Natural killer cell (primary cell): Measurements from ENCODE around the gene RTN4R. TPM values are rescaled to one million over a fixed set of nuclear protein-coding genes. Genes with fewer than 3 reads are reported as not detected.
A peak's percentile ranks its signal among the peaks of the same experiment; 100 is the strongest.
"Not testable (repeated sequence)": the region's sequence is repeated elsewhere in the genome, so short reads cannot be mapped to it uniquely, and the experiment has no call there.

Experiments used
- ATAC-seq, 3 donors: fragments of 150-1000 bp in 2 of 3; fragments of 200-7000 bp in 1 of 3; cut with Tn5 transposase; 1 replicate in 1 of 3; 2 replicates in 2 of 3; pipeline ENCODE4 v1.10.0; 2021; ENCODE audit warnings: mild to moderate bottlenecking in 2 of 3, moderate library complexity in 2 of 3
- DNase-seq, 2 donors: peaks; one replicate each; pipeline versions ENCODE4 v3.0.0 to v3.0.0-alpha.2; 2013 to 2021; ENCODE audit warnings: mixed read lengths in 1 of 2
- H3K27ac ChIP-seq: one replicate; pipeline ENCODE4 v1.5.1; 2013; ENCODE audit warnings: mild to moderate bottlenecking, low read length
- H3K27me3 ChIP-seq: one replicate; pipeline ENCODE4 v1.6.1; 2013; ENCODE audit warnings: low read length; ENCODE audit not compliant: control insufficient read depth, insufficient read depth
- H3K36me3 ChIP-seq: one replicate; pipeline ENCODE4 v1.6.1; 2013; ENCODE audit warnings: low read length; ENCODE audit not compliant: control insufficient read depth, insufficient read depth
- H3K4me1 ChIP-seq: one replicate; pipeline ENCODE4 v1.6.1; 2013; ENCODE audit warnings: low read length; ENCODE audit not compliant: control insufficient read depth, insufficient read depth
- H3K4me3 ChIP-seq: one replicate; pipeline ENCODE4 v1.5.1; 2013; ENCODE audit warnings: low read length
- H3K9me3 ChIP-seq: one replicate; pipeline ENCODE4 v1.6.1; 2013; ENCODE audit warnings: low read length; ENCODE audit not compliant: control insufficient read depth, insufficient read depth
- H3K27ac Mint-ChIP-seq, 2 donors: one replicate each; pipeline ENCODE4 v1.8.0; 2022; ENCODE audit warnings: mild to moderate bottlenecking in 2 of 2, mixed read lengths in 2 of 2, moderate library complexity in 1 of 2
- H3K27me3 Mint-ChIP-seq, 2 donors: one replicate each; pipeline ENCODE4 v1.8.0; 2022; ENCODE audit warnings: low read depth in 2 of 2, mixed read lengths in 2 of 2
- H3K36me3 Mint-ChIP-seq: one replicate; pipeline ENCODE4 v1.8.0; 2022; ENCODE audit warnings: mixed read lengths
- H3K4me1 Mint-ChIP-seq, 2 donors: one replicate each; pipeline ENCODE4 v1.8.0; 2022; ENCODE audit warnings: mixed read lengths in 2 of 2
- H3K4me3 Mint-ChIP-seq: one replicate; pipeline ENCODE4 v1.8.0; 2022; ENCODE audit warnings: mild to moderate bottlenecking, moderate library complexity, mixed read lengths
- H3K9me3 Mint-ChIP-seq, 2 donors: one replicate each; pipeline ENCODE4 v1.8.0; 2022; ENCODE audit warnings: mixed read lengths in 2 of 2
- CTCF ChIP-seq: fragments of 200-600 bp; IDR thresholded peaks from one replicate; pipeline ENCODE4 v1.8.0; 2022; ENCODE audit warnings: antibody characterized with exemption
- WGBS: methylation state at CpG from one replicate; pipeline ENCODE4 v1.1.7; 2013; ENCODE audit warnings: missing lambda C conversion rate; ENCODE audit not compliant: insufficient coverage; 5-methylcytosine and 5-hydroxymethylcytosine counted together
- intact Hi-C: fragments of 100-400 bp; cut with micrococcal nuclease; formaldehyde crosslinking; loops from one replicate; pipeline ENCODE4 v1.14.2; 2022
- total RNA-seq, 4 donors: library from RNA; stranded (reverse); fragments of 120-200 nt in 1 of 4; gene quantifications; one replicate each; pipeline versions ENCODE4 v1.2.3 to v1.2.4, GENCODE V29; 2013 to 2022

The RTN4R gene
- total RNA-seq, 3 donors from 2014 or later (not counting 1 experiment from before 2014, with no cell fraction given) = 1.2 to 2.9 (median 1.6) TPM

- 98% methylated on average over 8 of the region's 12 CpGs for WGBS
- Histone ChIP-seq H3K4me1 (peaks cover 33% of the 10 kb centered on the region), H3K9me3 (no peaks in the 10 kb centered on the region), H3K27me3 (no peaks in the 10 kb centered on the region), H3K36me3 (peaks cover 2% of the 10 kb centered on the region), H3K27ac (no peak overlapping the region), H3K4me3 (no peak overlapping the region)
- H3K27me3 Mint-ChIP-seq = no peaks in the 10 kb centered on the region
- H3K4me3 Mint-ChIP-seq = no peak overlapping the region
- DNase-seq (peak in 1 of 2 donors; percentile 3), ATAC-seq (no peak)
- no peaks in the 10 kb centered on the region for H3K9me3 Mint-ChIP-seq
- peaks cover 22 to 33% of the 10 kb centered on the region in 2 donors for H3K4me1 Mint-ChIP-seq
- no peak overlapping the region for H3K27ac Mint-ChIP-seq
- intact Hi-C loops = no loop called here
- H3K36me3 Mint-ChIP-seq = no peaks in the 10 kb centered on the region
- TF ChIP-seq CTCF = no peak
Measured at GRCh38 chr22:20316217-20316843, 48.2 kb upstream of the RTN4R start.

GRCh38 chr22:20315337-20316216 lies 47.5 kb upstream of the RTN4R start:
- Mint-ChIP-seq H3K4me1 (peaks cover 18 to 27% of the 10 kb centered on the region in 2 donors), H3K27me3 (no peaks in the 10 kb centered on the region), H3K4me3 (no peak overlapping the region), H3K36me3 (no peaks in the 10 kb centered on the region), H3K27ac (no peak overlapping the region), H3K9me3 (no peaks in the 10 kb centered on the region)
- no peaks in the 10 kb centered on the region for H3K9me3 ChIP-seq
- H3K4me3 ChIP-seq = no peak overlapping the region
- no peak for ATAC-seq
- H3K27me3 ChIP-seq = no peaks in the 10 kb centered on the region
- intact Hi-C loops = no loop called here
- H3K36me3 ChIP-seq = peaks cover 2% of the 10 kb centered on the region
- TF ChIP-seq CTCF = no peak
- WGBS = 91% methylated on average over 25 of the region's 25 CpGs
- no peak overlapping the region for H3K27ac ChIP-seq
- DNase-seq = no peak
- peaks cover 26% of the 10 kb centered on the region for H3K4me1 ChIP-seq

GRCh38 chr22:20314741-20315336 lies 46.7 kb upstream of the RTN4R start:
- H3K4me3 ChIP-seq, H3K27me3 Mint-ChIP-seq, H3K36me3 ChIP-seq, H3K9me3 ChIP-seq, H3K27ac Mint-ChIP-seq, H3K27me3 ChIP-seq, H3K4me3 Mint-ChIP-seq, H3K9me3 Mint-ChIP-seq, intact Hi-C loops, H3K36me3 Mint-ChIP-seq, H3K27ac ChIP-seq, ATAC-seq: not testable (repeated sequence)
- DNase-seq = peak in 1 of 2 donors; percentile 12
- peaks cover 21% of the 10 kb centered on the region for H3K4me1 ChIP-seq
- H3K4me1 Mint-ChIP-seq = peaks cover 16 to 24% of the 10 kb centered on the region in 2 donors
- WGBS = 99% methylated on average over 12 of the region's 12 CpGs

GRCh38 chr22:20314206-20314605 lies 46.1 kb upstream of the RTN4R start:
- H3K36me3 ChIP-seq, H3K4me3 Mint-ChIP-seq, intact Hi-C loops, H3K27ac ChIP-seq, H3K4me3 ChIP-seq, H3K27ac Mint-ChIP-seq, ATAC-seq, H3K9me3 ChIP-seq, H3K9me3 Mint-ChIP-seq, H3K27me3 ChIP-seq, H3K27me3 Mint-ChIP-seq, H3K36me3 Mint-ChIP-seq: not testable (repeated sequence)
- 83% methylated on average over 2 of the region's 5 CpGs for WGBS
- peaks cover 16 to 19% of the 10 kb centered on the region in 2 donors for H3K4me1 Mint-ChIP-seq
- peak in 1 of 2 donors; percentile 5 for DNase-seq
- H3K4me1 ChIP-seq = peaks cover 18% of the 10 kb centered on the region

- peaks cover 11% of the 10 kb centered on the region for H3K4me1 ChIP-seq
- H3K27ac ChIP-seq, H3K27ac Mint-ChIP-seq, intact Hi-C loops, ATAC-seq, H3K9me3 ChIP-seq, H3K36me3 Mint-ChIP-seq, H3K4me3 ChIP-seq, H3K36me3 ChIP-seq, H3K27me3 Mint-ChIP-seq, H3K27me3 ChIP-seq, H3K9me3 Mint-ChIP-seq, H3K4me3 Mint-ChIP-seq: not testable (repeated sequence)
- DNase-seq = peak in 1 of 2 donors; percentile 9
- peaks cover 15 to 16% of the 10 kb centered on the region in 2 donors for H3K4me1 Mint-ChIP-seq
- WGBS = 93% methylated on average over 4 of the region's 11 CpGs
Measured at GRCh38 chr22:20313306-20314077, 45.4 kb upstream of the RTN4R start.
